GM21529 (cell line): ENCODE results near the gene CDH22.

Experiments
- ATAC-seq: cut with Tn5 transposase; IDR thresholded peaks from one replicate; pipeline ENCODE4 v1.9.1; 2021; ENCODE audit not compliant: unreplicated experiment

The CDH22 gene

GRCh38 chr20:46177768-46178167, 130.5 kb downstream of the CDH22 start:
- ATAC-seq, result no peak

- no peak for ATAC-seq
Observed at GRCh38 chr20:46176739-46177378, 131.4 kb downstream of the CDH22 start.

- no peak for ATAC-seq
Observed at GRCh38 chr20:46175127-46175494, 133.2 kb downstream of the CDH22 start.

GRCh38 chr20:46174469-46175126, 133.7 kb downstream of the CDH22 start:
- no peak for ATAC-seq

- ATAC-seq, result no peak
Observed at GRCh38 chr20:46173652-46174468, 134.4 kb downstream of the CDH22 start.

- ATAC-seq, result no peak
Observed at GRCh38 chr20:46172961-46173536, 135.2 kb downstream of the CDH22 start.

GRCh38 chr20:46172455-46172854, 135.8 kb downstream of the CDH22 start:
- ATAC-seq, result no peak

GRCh38 chr20:46171909-46172308, 136.4 kb downstream of the CDH22 start:
- ATAC-seq, result no peak

GRCh38 chr20:46171476-46171875, 136.8 kb downstream of the CDH22 start:
- no peak for ATAC-seq

GRCh38 chr20:46169245-46170171, 138.8 kb downstream of the CDH22 start:
- ATAC-seq, result no peak

- no peak for ATAC-seq
Observed at GRCh38 chr20:46168438-46168837, 139.9 kb downstream of the CDH22 start.

- no peak for ATAC-seq
Observed at GRCh38 chr20:46167080-46167479, 141.2 kb downstream of the CDH22 start.

- no peak for ATAC-seq
Observed at GRCh38 chr20:46164254-46164653, 144.0 kb downstream of the CDH22 start.

- ATAC-seq, result no peak
Observed at GRCh38 chr20:46161921-46162320, 146.4 kb downstream of the CDH22 start.

GRCh38 chr20:46160661-46161060, 147.6 kb downstream of the CDH22 start:
- no peak for ATAC-seq

- no peak for ATAC-seq
Observed at GRCh38 chr20:46159101-46159897, 149.0 kb downstream of the CDH22 start.

- no peak for ATAC-seq
Observed at GRCh38 chr20:46158476-46158987, 149.8 kb downstream of the CDH22 start.

GRCh38 chr20:46157625-46158024, 150.7 kb downstream of the CDH22 start:
- ATAC-seq, result no peak

- no peak for ATAC-seq
Observed at GRCh38 chr20:46157076-46157592, 151.2 kb downstream of the CDH22 start.
